ENCODE data around the gene NTRK3.

The NTRK3 gene

DNA sequence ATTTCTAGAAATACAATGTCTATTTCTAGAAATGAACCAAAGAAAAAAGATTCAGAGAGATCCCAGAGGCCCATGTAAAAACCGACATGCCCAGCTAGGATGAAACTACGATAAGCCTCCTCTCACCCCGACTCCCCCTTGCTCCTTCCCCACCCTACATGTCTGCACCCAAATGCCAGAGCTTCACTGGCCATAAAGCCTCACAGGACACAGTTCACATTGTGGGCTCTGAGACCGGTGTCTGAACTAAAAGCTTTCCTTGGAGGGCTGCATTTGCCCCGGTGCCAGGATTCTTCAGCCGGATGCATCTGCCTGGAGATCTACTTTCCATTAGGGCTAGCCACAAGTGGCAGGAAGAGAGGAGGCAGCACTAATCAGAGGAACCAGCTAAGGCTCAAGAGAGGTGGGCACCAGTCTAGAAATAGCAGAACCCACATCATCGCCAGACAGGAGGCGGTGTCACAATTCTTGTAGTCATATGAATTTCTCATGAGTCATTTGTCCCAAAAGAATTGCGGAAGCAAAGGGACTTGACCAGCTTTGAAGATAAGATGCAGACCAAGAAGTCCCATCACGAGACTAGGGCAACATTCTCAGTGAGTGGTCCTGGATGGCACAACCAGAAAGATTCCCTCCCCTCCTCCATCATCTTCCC, 353.6 kb downstream of the NTRK3 start:
- TF ChIP-seq, protein P1, sequence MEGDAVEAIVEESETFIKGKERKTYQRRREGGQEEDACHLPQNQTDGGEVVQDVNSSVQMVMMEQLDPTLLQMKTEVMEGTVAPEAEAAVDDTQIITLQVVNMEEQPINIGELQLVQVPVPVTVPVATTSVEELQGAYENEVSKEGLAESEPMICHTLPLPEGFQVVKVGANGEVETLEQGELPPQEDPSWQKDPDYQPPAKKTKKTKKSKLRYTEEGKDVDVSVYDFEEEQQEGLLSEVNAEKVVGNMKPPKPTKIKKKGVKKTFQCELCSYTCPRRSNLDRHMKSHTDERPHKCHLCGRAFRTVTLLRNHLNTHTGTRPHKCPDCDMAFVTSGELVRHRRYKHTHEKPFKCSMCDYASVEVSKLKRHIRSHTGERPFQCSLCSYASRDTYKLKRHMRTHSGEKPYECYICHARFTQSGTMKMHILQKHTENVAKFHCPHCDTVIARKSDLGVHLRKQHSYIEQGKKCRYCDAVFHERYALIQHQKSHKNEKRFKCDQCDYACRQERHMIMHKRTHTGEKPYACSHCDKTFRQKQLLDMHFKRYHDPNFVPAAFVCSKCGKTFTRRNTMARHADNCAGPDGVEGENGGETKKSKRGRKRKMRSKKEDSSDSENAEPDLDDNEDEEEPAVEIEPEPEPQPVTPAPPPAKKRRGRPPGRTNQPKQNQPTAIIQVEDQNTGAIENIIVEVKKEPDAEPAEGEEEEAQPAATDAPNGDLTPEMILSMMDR (IDR thresholded peaks at IDR 0.05; ENCODE audit: borderline replicate concordance, insufficient read depth, low read depth, low read length), result no peak

DNA sequence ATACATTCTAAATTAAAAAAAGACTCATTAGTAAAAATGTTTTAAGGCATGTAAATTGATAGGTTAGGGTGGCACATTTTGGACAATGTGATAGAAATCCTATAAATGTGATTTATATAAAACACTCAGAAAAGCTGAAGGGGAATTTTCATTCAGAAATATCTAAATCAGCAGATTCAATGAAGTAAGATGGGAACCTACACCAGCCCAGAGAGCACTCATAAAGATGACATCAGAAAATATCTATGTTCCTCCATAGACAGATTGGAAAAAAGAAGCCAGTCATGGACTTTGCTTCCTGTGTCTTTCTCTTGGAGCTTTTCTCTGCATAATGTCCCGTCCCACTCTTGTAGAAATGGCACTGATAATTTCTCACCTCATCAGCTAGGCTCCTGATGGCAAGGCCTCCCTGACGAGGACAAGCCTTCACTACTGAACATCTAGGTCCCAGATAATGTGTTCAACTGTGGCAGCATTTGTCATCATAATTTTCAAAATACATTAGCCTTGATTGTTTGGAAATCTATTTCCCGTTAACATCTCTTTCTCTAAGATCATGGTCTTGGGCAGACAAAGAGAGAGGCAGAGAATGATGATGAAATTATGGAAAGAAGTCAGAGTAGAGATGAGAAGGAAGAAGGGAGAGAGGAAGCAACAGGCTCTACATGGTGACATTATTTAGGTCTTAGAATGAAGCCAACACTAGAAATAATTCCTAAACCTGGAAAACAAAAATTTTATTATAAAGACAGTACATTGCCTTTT, 354.4 kb downstream of the NTRK3 start:
- TF ChIP-seq, protein P1 (IDR thresholded peaks at IDR 0.05; ENCODE audit: borderline replicate concordance, insufficient read depth, low read depth, low read length), result no peak
- no peak overlapping the region for H3K4me3 ChIP-seq (ENCODE audit: low read depth, low read length)

More for the DNA sequence above, 353.6 kb downstream of the NTRK3 start:
- H3K4me3 ChIP-seq (ENCODE audit: low read depth, low read length), result no peak overlapping the region

DNA sequence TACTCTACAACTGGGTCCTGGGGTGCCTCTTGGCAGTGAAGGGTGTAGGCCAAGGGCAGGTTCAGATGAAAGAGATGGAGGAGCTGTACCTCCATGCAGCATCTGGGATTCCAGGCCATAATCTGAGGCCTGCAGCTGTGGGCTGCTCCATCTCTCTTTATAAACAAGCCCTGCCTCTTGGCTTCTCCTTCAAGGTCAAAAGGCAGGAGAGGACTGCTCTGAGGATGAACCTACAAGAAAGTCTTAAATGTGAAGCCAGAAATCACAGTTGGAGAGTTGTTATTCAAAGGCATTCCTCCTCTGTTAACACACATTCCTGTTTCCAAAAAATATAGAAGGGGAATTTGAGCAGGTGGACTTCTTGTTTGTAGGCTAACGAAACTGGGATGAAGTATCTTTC, 355.5 kb downstream of the NTRK3 start:
- TF ChIP-seq, protein P1 (IDR thresholded peaks at IDR 0.05; ENCODE audit: borderline replicate concordance, insufficient read depth, low read depth, low read length), result no peak
- no peak overlapping the region for H3K4me3 ChIP-seq (ENCODE audit: low read depth, low read length)

DNA sequence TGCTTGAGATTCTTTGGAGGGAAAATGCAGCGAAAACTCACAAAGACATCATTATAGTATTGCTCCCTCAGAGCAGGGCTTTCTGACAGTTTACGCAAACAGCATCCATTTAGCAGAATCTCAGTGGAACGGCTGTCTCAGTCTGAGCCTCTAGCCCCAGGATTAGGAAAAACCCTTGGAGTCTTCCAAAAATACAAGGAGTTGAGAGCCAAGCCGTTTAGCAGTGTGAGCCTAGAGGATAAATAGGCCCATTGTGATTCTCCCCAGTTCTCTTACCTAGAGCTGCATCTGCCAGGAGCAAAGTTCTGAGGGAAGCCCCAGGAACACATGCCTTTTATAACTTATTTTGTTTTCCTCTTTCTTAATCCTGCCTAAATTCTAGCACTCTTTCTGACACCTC, 359.6 kb downstream of the NTRK3 start:
- TF ChIP-seq, protein P1 (IDR thresholded peaks at IDR 0.05; ENCODE audit: borderline replicate concordance, insufficient read depth, low read depth, low read length), result no peak
- no peak overlapping the region for H3K4me3 ChIP-seq (ENCODE audit: low read depth, low read length)

- TF ChIP-seq, protein P1 (IDR thresholded peaks at IDR 0.05; ENCODE audit: borderline replicate concordance, insufficient read depth, low read depth, low read length), result no peak
These were observed 369.4 kb downstream of the NTRK3 start for GRCh38 chr15:87887177-87887576.

DNA sequence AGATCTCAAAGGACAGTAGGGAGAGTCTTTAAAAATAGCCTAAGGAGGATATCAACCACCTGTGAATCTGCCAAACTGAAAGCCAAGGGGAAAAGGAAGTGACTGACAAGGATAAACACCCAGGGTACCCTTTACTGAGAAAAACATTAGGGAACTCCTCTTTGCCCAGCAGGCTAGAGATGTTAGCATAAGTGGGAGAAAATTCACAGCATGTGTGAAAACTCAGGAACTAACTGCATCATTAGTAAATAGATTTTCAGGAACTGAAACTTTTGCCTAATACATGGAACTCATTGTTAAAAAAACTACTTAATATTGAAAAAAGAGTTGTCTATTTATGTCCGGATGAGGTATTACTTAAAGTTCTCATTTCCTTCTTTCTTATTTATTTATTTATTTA, 375.5 kb downstream of the NTRK3 start:
- H3K4me3 ChIP-seq (ENCODE audit: low read depth, low read length), result no peak overlapping the region
- TF ChIP-seq, protein P1 (IDR thresholded peaks at IDR 0.05; ENCODE audit: borderline replicate concordance, insufficient read depth, low read depth, low read length), result no peak

More at GRCh38 chr15:87887177-87887576, 369.4 kb downstream of the NTRK3 start:
- H3K4me3 ChIP-seq (ENCODE audit: low read depth, low read length), result no peak overlapping the region
